MCF 10A (cell line): ENCODE measurements around the gene ABCD4. TPM values are rescaled to one million over a fixed set of nuclear protein-coding genes. Genes with fewer than 3 reads are reported as not detected.
A peak's percentile ranks its signal among the peaks of the same experiment; 100 is the strongest.

Experiments used
- BruUV-seq: library from RNA; stranded (reverse); fragments of 400-500 nt; replicated peaks from 2 replicates; lab custom pipeline; 2021; lab: Mats Ljungman, UMichigan
- CTCF ChIA-PET: fragments of 300-600 bp; sonication (Branson Sonifier 250); formaldehyde crosslinking; extraction: SDS; loops from one replicate; lab custom pipeline; 2021; ENCODE audit warnings: antibody characterized with exemption, inconsistent platforms; lab: Yijun Ruan, JAX
- POLR2A ChIA-PET: fragments of 300-600, 350-650 bp; sonication (Branson Sonifier 250); formaldehyde crosslinking; extraction: SDS; loops from one replicate; lab custom pipeline; 2020; ENCODE audit warnings: antibody characterized with exemption, inconsistent platforms; lab: Yijun Ruan, JAX
- DNase-seq: peaks from one replicate; pipeline ENCODE4 v3.0.0-alpha.2; 2018; ENCODE audit not compliant: unreplicated experiment
- H3K27ac Mint-ChIP-seq: one replicate; pipeline ENCODE4 v1.8.0; 2022; ENCODE audit warnings: mild to moderate bottlenecking, low read depth, mixed read lengths; ENCODE audit not compliant: unreplicated experiment
- H3K27me3 Mint-ChIP-seq: one replicate; pipeline ENCODE4 v1.8.0; 2022; ENCODE audit warnings: mixed read lengths; ENCODE audit not compliant: insufficient read depth, unreplicated experiment
- H3K36me3 Mint-ChIP-seq: one replicate; pipeline ENCODE4 v1.8.0; 2022; ENCODE audit warnings: mild to moderate bottlenecking, moderate library complexity, mixed read lengths; ENCODE audit not compliant: insufficient read depth, unreplicated experiment
- H3K4me1 Mint-ChIP-seq: one replicate; pipeline ENCODE4 v1.8.0; 2022; ENCODE audit warnings: mixed read lengths; ENCODE audit not compliant: insufficient read depth, unreplicated experiment
- H3K4me3 Mint-ChIP-seq: one replicate; pipeline ENCODE4 v1.8.0; 2022; ENCODE audit warnings: mild to moderate bottlenecking, moderate library complexity, mixed read lengths; ENCODE audit not compliant: unreplicated experiment
- H3K9me3 Mint-ChIP-seq: one replicate; pipeline ENCODE4 v1.8.0; 2022; ENCODE audit warnings: mixed read lengths; ENCODE audit not compliant: unreplicated experiment
- CTCF ChIP-seq: fragments of 200-600 bp; IDR thresholded peaks from one replicate; pipeline ENCODE4 v1.8.0; 2022; ENCODE audit warnings: antibody characterized with exemption, mild to moderate bottlenecking; ENCODE audit not compliant: unreplicated experiment
- intact Hi-C: fragments of 100-400 bp; cut with micrococcal nuclease; formaldehyde crosslinking; loops from 2 replicates; pipeline ENCODE4 v1.14.1; 2022
- total RNA-seq: library from RNA; stranded (reverse); gene quantifications from 2 replicates; pipeline ENCODE4 v1.2.3, GENCODE V29; 2022

Gene ABCD4
- total RNA-seq, 1 experiment from 2014 or later: 26.6 TPM

DNA sequence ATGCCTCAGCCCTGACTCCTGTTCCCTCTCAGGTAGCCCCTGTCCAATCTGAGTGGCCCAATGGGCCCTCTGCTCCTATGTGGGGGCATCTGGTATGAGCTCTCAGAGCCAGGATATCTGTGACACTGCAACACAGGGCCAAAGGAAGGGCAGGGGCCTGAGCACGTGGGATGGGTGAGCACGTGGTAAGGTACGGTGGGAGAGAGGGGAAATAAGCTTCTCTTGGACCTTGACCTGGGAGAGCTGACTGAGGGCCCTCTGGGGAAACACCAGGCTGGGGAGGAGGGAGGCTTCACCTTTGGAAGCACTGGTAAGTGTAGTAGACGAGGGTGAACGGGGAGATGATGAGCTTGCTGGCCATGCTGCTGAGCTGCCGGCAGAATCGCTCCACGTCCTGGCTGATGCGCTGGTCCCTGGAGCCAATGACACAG, 6.7 kb downstream of the ABCD4 start:
- Mint-ChIP-seq H3K27ac (peak overlapping the region; percentile 41), H3K4me1 (peaks cover 11% of the 10 kb centered on the region), H3K9me3 (no peaks in the 10 kb centered on the region), H3K27me3 (no peaks in the 10 kb centered on the region), H3K36me3 (peaks cover 20% of the 10 kb centered on the region), H3K4me3 (no peak overlapping the region)
- no peak for DNase-seq
- TF ChIP-seq CTCF: no peak
- ChIA-PET POLR2A (interaction anchor here (0.7 kb wide), 1 partner anchor 13 kb away, joined by 3 read pairs; no protein-coding TSS in a partner anchor), CTCF (interaction anchor here (1.0 to 2.0 kb wide), 5 partner anchors 13 to 184 kb away, joined by 3 to 6 read pairs (median 3); no protein-coding TSS in a partner anchor)
- BruUV-seq: no TSS peak
- intact Hi-C loops: no loop called here

DNA sequence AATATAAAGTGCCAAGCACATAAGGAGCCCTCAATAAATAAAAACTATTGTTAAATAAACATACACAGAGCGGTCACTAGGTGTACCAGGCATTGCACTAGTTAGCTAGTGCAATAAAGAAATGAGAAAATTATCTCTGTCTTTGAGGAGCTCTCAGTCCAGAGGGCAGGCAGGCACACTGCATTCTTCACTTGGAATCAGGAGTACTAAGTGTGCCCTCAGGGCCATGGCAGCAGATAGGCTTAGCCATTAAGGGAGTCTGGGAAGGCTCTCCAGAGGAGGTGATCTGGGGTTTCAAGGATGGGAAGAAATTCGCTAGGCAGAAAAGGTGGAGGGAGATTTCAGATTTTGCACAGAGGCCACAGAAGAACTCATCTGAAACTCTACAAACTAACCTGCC, 9.1 kb downstream of the ABCD4 start:
- no peak overlapping the region for H3K27ac Mint-ChIP-seq
- H3K4me1 Mint-ChIP-seq: peaks cover 1% of the 10 kb centered on the region
- DNase-seq: no peak
- ChIA-PET CTCF (interaction anchor here (0.6 to 1.9 kb wide), 9 partner anchors 12 to 351 kb away, joined by 3 to 7 read pairs (median 4); no protein-coding TSS in a partner anchor), POLR2A (interaction anchor here (1.4 kb wide), 1 partner anchor 9 kb away, joined by 3 read pairs; the partner anchor contains the start of gene ABCD4)
- no peaks in the 10 kb centered on the region for H3K9me3 Mint-ChIP-seq
- no TSS peak for BruUV-seq
- intact Hi-C loops: no loop called here
- no peak for TF ChIP-seq CTCF
- no peak overlapping the region for H3K4me3 Mint-ChIP-seq
- H3K36me3 Mint-ChIP-seq: peaks cover 19% of the 10 kb centered on the region
- no peaks in the 10 kb centered on the region for H3K27me3 Mint-ChIP-seq

DNA sequence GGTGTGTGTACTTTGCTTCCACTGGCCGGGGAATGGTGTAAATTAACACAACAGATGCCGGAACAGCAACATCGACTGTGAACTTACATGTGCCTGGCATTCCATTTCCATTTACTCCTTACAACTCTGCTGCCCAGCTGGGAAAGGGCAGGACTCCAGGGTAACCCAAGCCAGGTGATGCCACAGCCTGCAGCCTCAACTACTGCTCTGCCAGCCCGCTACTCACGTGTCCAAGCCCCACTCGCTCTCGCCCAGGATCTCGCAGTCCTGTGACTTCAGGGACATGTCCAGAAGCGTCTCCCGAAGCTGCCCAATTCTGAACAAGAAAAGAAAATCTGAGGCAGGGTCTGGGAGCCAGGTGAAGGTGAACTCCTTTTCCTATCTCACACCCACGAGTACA, 10.7 kb downstream of the ABCD4 start:
- Mint-ChIP-seq H3K27ac (no peak overlapping the region), H3K4me3 (no peak overlapping the region), H3K9me3 (no peaks in the 10 kb centered on the region), H3K27me3 (no peaks in the 10 kb centered on the region), H3K36me3 (peaks cover 12% of the 10 kb centered on the region), H3K4me1 (no peaks in the 10 kb centered on the region)
- no peak for DNase-seq
- ChIA-PET CTCF (interaction anchor here (1.9 kb wide), 1 partner anchor 40 kb away, joined by 7 read pairs; no protein-coding TSS in a partner anchor), POLR2A (no interaction called here)
- intact Hi-C loops: no loop called here
- no peak for TF ChIP-seq CTCF
- BruUV-seq: no TSS peak

DNA sequence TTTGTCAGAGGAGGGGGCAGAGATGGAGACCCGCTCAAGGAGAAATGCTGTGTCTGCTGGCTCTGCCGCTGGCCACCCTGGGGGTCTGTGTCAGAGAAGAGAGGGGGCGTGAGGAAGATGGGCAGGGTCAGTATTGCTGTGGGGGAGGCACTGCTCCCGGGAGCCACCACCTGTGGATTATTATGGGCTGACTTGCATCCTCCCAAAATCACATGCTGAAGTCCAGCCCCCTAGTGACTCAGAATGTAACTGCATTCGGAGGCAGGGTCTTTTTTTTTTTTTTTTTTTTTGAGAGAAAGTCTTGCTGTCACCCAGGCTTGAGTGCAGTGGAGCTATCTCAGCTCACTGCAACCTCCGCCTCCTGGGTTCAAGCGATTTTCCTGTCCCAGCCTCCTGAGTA, 12.3 kb downstream of the ABCD4 start:
- Mint-ChIP-seq H3K4me1 (no peaks in the 10 kb centered on the region), H3K9me3 (no peaks in the 10 kb centered on the region), H3K4me3 (no peak overlapping the region), H3K27ac (no peak overlapping the region), H3K36me3 (peaks cover 24% of the 10 kb centered on the region), H3K27me3 (no peaks in the 10 kb centered on the region)
- peak; percentile 20 for DNase-seq
- ChIA-PET CTCF (interaction anchor here (0.6 to 0.7 kb wide), 4 partner anchors 14 to 738 kb away, joined by 3 read pairs; no protein-coding TSS in a partner anchor), POLR2A (no interaction called here)
- no TSS peak for BruUV-seq
- intact Hi-C loops: no loop called here
- peak; percentile 26 for TF ChIP-seq CTCF
